SK-N-MC (cell line): ENCODE measurements around the gene PLA2G2F.

ENCODE experiments used
- DNase-seq: peaks from one replicate; pipeline ENCODE4 v3.0.0-alpha.2; 2011; ENCODE audit warnings: low read depth, low spot score
- H3K27ac ChIP-seq: fragments of 200-600 bp; sonication (generic); 2 replicates; pipeline ENCODE4 v1.5.1; 2016; ENCODE audit warnings: mixed run types
- H3K36me3 ChIP-seq: fragments of 200-600 bp; sonication (generic); 2 replicates; pipeline ENCODE4 v1.6.1; 2017; ENCODE audit warnings: antibody characterized with exemption, low read length, mixed read lengths; ENCODE audit not compliant: insufficient read depth
- H3K4me3 ChIP-seq: fragments of 200-600 bp; sonication (generic); 2 replicates; pipeline ENCODE4 v1.5.1; 2016
- H3K9ac ChIP-seq: fragments of 200-600 bp; sonication (generic); 2 replicates; pipeline ENCODE4 v1.8.0; 2017; ENCODE audit warnings: mixed run types, mixed read lengths; ENCODE audit not compliant: insufficient read length
- H3K9me3 ChIP-seq: fragments of 200-600 bp; sonication (generic); 2 replicates; pipeline ENCODE4 v1.6.1; 2017; ENCODE audit warnings: low read depth, mild to moderate bottlenecking, antibody characterized with exemption, low read length, moderate library complexity, mixed read lengths
- EZH2 ChIP-seq: fragments of 200-600 bp; sonication (generic); IDR thresholded peaks from one replicate; pipeline ENCODE4 v1.6.1; 2017; ENCODE audit warnings: antibody characterized with exemption
- FOXP2 ChIP-seq: optimal IDR thresholded peaks from 2 replicates; pipeline ENCODE3; 2011; ENCODE audit warnings: mild to moderate bottlenecking, moderate library complexity; ENCODE audit not compliant: insufficient read depth; ENCODE audit errors: extremely low read length, control extremely low read depth
- POLR2AphosphoS5 ChIP-seq: IDR thresholded peaks from 2 replicates; pipeline ENCODE4 v1.6.1; 2012; ENCODE audit warnings: mild to moderate bottlenecking, low read depth, low read length, borderline replicate concordance

PLA2G2F gene

GRCh38 chr1:20187103-20187812 is 48.1 kb downstream of the PLA2G2F start:
- H3K9me3 ChIP-seq, result no peaks in the 10 kb centered on the region
- DNase-seq, result no peak
- H3K36me3 ChIP-seq, result no peaks in the 10 kb centered on the region
- H3K4me3 ChIP-seq, result no peak overlapping the region
- TF ChIP-seq POLR2AphosphoS5 (no peak), EZH2 (no peak), FOXP2 (no peak)
- no peak overlapping the region for H3K27ac ChIP-seq
- no peak overlapping the region for H3K9ac ChIP-seq

- H3K27ac ChIP-seq, result no peak overlapping the region
- DNase-seq, result no peak
- no peak overlapping the region for H3K4me3 ChIP-seq
- H3K36me3 ChIP-seq, result no peaks in the 10 kb centered on the region
- TF ChIP-seq EZH2, result no peak
- no peak for TF ChIP-seq POLR2AphosphoS5
- no peak for TF ChIP-seq FOXP2
- H3K9ac ChIP-seq, result no peak overlapping the region
- H3K9me3 ChIP-seq, result no peaks in the 10 kb centered on the region
Measured at GRCh38 chr1:20187813-20188454, 48.8 kb downstream of the PLA2G2F start.

- no peak overlapping the region for H3K27ac ChIP-seq
- no peak for TF ChIP-seq FOXP2
- no peak overlapping the region for H3K9ac ChIP-seq
- no peak for DNase-seq
- H3K36me3 ChIP-seq, result no peaks in the 10 kb centered on the region
- H3K9me3 ChIP-seq, result no peaks in the 10 kb centered on the region
- H3K4me3 ChIP-seq, result no peak overlapping the region
Measured at GRCh38 chr1:20188455-20188817, 49.3 kb downstream of the PLA2G2F start.

GRCh38 chr1:20189664-20190063 is 50.5 kb downstream of the PLA2G2F start:
- no peak for DNase-seq
- no peaks in the 10 kb centered on the region for H3K36me3 ChIP-seq
- H3K9ac ChIP-seq, result no peak overlapping the region
- H3K4me3 ChIP-seq, result no peak overlapping the region
- H3K27ac ChIP-seq, result no peak overlapping the region
- no peaks in the 10 kb centered on the region for H3K9me3 ChIP-seq
- no peak for TF ChIP-seq FOXP2
- no peak for TF ChIP-seq EZH2
- TF ChIP-seq POLR2AphosphoS5, result no peak

GRCh38 chr1:20190256-20191160 is 51.4 kb downstream of the PLA2G2F start:
- TF ChIP-seq EZH2, result no peak
- TF ChIP-seq FOXP2, result no peak
- no peak for TF ChIP-seq POLR2AphosphoS5

GRCh38 chr1:20191266-20191825 is 52.2 kb downstream of the PLA2G2F start:
- Histone ChIP-seq H3K9me3 (no peaks in the 10 kb centered on the region), H3K36me3 (no peaks in the 10 kb centered on the region), H3K4me3 (no peak overlapping the region), H3K27ac (no peak overlapping the region), H3K9ac (no peak overlapping the region)
- no peak for DNase-seq
- no peak for TF ChIP-seq FOXP2
- TF ChIP-seq EZH2, result no peak
- no peak for TF ChIP-seq POLR2AphosphoS5

More at GRCh38 chr1:20190256-20191160, 51.4 kb downstream of the PLA2G2F start:
- Histone ChIP-seq H3K9me3 (no peaks in the 10 kb centered on the region), H3K4me3 (no peak overlapping the region), H3K9ac (no peak overlapping the region), H3K27ac (no peak overlapping the region), H3K36me3 (no peaks in the 10 kb centered on the region)
- no peak for DNase-seq

GRCh38 chr1:20192364-20192763 is 53.2 kb downstream of the PLA2G2F start:
- no peak overlapping the region for H3K27ac ChIP-seq
- TF ChIP-seq EZH2 (no peak), POLR2AphosphoS5 (no peak), FOXP2 (no peak)
- no peaks in the 10 kb centered on the region for H3K9me3 ChIP-seq
- H3K4me3 ChIP-seq, result no peak overlapping the region
- no peak overlapping the region for H3K9ac ChIP-seq
- DNase-seq, result no peak
- no peaks in the 10 kb centered on the region for H3K36me3 ChIP-seq

- Histone ChIP-seq H3K36me3 (no peaks in the 10 kb centered on the region), H3K9ac (no peak overlapping the region), H3K4me3 (no peak overlapping the region), H3K27ac (no peak overlapping the region), H3K9me3 (no peaks in the 10 kb centered on the region)
- DNase-seq, result no peak
- TF ChIP-seq POLR2AphosphoS5 (no peak), FOXP2 (no peak), EZH2 (no peak)
Measured at GRCh38 chr1:20192871-20193411, 53.8 kb downstream of the PLA2G2F start.
